HepG2 (cell line): ENCODE data around the gene ZSCAN21. TPM values are rescaled to one million over a fixed set of nuclear protein-coding genes. Genes with fewer than 3 reads are reported as not detected.

ENCODE experiments used
- HOXA3 ChIP-seq: sonication (generic); formaldehyde crosslinking; IDR thresholded peaks from 2 replicates; pipeline ENCODE4 v1.5.0; 2020; ENCODE audit warnings: missing genetic modification reagents
- SIN3A ChIP-seq: IDR thresholded peaks from 2 replicates; pipeline ENCODE4 v1.6.1; 2011; ENCODE audit warnings: low read depth, mild to moderate bottlenecking, control low read depth, low read length, borderline replicate concordance
- SRF ChIP-seq: IDR thresholded peaks from 2 replicates; pipeline ENCODE4 v1.6.1; 2011; ENCODE audit warnings: mild to moderate bottlenecking, low read depth, low read length, moderate library complexity
- ZBTB40 ChIP-seq, 2 experiments: fragments of 450-650 bp in 1 of 2; sonication (generic) in 1 of 2; formaldehyde crosslinking in 1 of 2; IDR thresholded peaks; 2 replicates each; pipeline versions ENCODE4 v1.6.1 to v1.8.0; 2016 to 2022; ENCODE audit warnings: antibody characterized with exemption in 1 of 2, mild to moderate bottlenecking in 1 of 2, missing genetic modification reagents in 1 of 2
- ZBTB42 ChIP-seq: sonication (generic); formaldehyde crosslinking; IDR thresholded peaks from 2 replicates; pipeline ENCODE4 v1.5.0; 2020; ENCODE audit warnings: mild to moderate bottlenecking, missing genetic modification reagents
- ZNF264 ChIP-seq: sonication (generic); formaldehyde crosslinking; IDR thresholded peaks from 2 replicates; pipeline ENCODE4 v1.4.0; 2020; ENCODE audit warnings: missing genetic modification reagents
- ZNF644 ChIP-seq: IDR thresholded peaks from 2 replicates; pipeline ENCODE4 v1.6.1; 2016; ENCODE audit warnings: low read depth
- ZNF672 ChIP-seq: sonication (generic); formaldehyde crosslinking; IDR thresholded peaks from 2 replicates; pipeline ENCODE4 v1.8.1; 2022; ENCODE audit warnings: missing genetic modification reagents
- ZNF879 ChIP-seq: sonication (generic); formaldehyde crosslinking; IDR thresholded peaks from 2 replicates; pipeline ENCODE4 v1.8.1; 2023; ENCODE audit warnings: missing genetic modification reagents
- ZUFSP ChIP-seq: sonication (generic); formaldehyde crosslinking; IDR thresholded peaks from 2 replicates; pipeline ENCODE4 v1.9.0; 2021; ENCODE audit warnings: missing genetic modification reagents, mild to moderate bottlenecking, borderline replicate concordance
- polyA plus RNA-seq, 8 experiments: library from polyadenylated mRNA; depleted of rRNA in 3 of 8; stranded (reverse) in 7 of 8; unstranded in 1 of 8; fragments of >200 nt; fragmentation: Illumina TruSeq in 4 of 8; extraction: Trizol in 4 of 8; gene quantifications; 2 replicates each; pipeline versions ENCODE4 v1.2.1 to v1.2.3, GENCODE V29; 2011 to 2016; ENCODE audit warnings: low read depth in 4 of 8, missing spikeins in 1 of 8, mixed read lengths in 1 of 8; ENCODE audit not compliant: insufficient read depth in 1 of 8
- total RNA-seq, 5 experiments: library from RNA; depleted of rRNA; stranded (reverse); fragments of >200 nt; fragmentation: Illumina TruSeq; extraction: Trizol; gene quantifications; 2 replicates each; pipeline ENCODE4 v1.2.3, GENCODE V29; 2016; ENCODE audit warnings: low read depth in 1 of 5
- TF ChIP-seq, protein P1 (sequence below): sonication (generic); formaldehyde crosslinking; IDR thresholded peaks from 2 replicates; pipeline ENCODE4 v1.4.0; 2020; ENCODE audit warnings: mild to moderate bottlenecking, missing genetic modification reagents
- TF ChIP-seq, protein P2 (sequence below): sonication (generic); formaldehyde crosslinking; IDR thresholded peaks from 2 replicates; pipeline ENCODE4 v1.4.0; 2020; ENCODE audit warnings: missing genetic modification reagents, borderline replicate concordance

Gene ZSCAN21
- total and polyA plus RNA-seq, 2 of the 13 experiments (the other 11 are each of a cell fraction or from before 2014, with no cell fraction given): 7.0 to 10.0 TPM

GRCh38 chr7:100079024-100079560 is 29.5 kb downstream of the ZSCAN21 start (continued):
- no peak for TF ChIP-seq HOXA3 (CRISPR knock-in tag)
- TF ChIP-seq SRF: no peak
- no peak for TF ChIP-seq ZUFSP (CRISPR knock-in tag)
- TF ChIP-seq, protein P1, sequence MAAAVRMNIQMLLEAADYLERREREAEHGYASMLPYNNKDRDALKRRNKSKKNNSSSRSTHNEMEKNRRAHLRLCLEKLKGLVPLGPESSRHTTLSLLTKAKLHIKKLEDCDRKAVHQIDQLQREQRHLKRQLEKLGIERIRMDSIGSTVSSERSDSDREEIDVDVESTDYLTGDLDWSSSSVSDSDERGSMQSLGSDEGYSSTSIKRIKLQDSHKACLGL (CRISPR knock-in tag): no peak
- TF ChIP-seq, protein P2, sequence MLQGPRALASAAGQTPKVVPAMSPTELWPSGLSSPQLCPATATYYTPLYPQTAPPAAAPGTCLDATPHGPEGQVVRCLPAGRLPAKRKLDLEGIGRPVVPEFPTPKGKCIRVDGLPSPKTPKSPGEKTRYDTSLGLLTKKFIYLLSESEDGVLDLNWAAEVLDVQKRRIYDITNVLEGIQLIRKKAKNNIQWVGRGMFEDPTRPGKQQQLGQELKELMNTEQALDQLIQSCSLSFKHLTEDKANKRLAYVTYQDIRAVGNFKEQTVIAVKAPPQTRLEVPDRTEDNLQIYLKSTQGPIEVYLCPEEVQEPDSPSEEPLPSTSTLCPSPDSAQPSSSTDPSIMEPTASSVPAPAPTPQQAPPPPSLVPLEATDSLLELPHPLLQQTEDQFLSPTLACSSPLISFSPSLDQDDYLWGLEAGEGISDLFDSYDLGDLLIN (CRISPR knock-in tag): no peak
- TF ChIP-seq ZNF264: no peak
- TF ChIP-seq ZNF644 (CRISPR knock-in tag): no peak
- TF ChIP-seq SIN3A: no peak
- no peak for TF ChIP-seq ZNF879 (CRISPR knock-in tag)
- TF ChIP-seq ZBTB40 (IDR thresholded peaks at IDR 0.05): no peak
- TF ChIP-seq ZBTB40 (CRISPR knock-in tag; IDR thresholded peaks at IDR 0.05): no peak
- no peak for TF ChIP-seq ZBTB42
- TF ChIP-seq ZNF672 (CRISPR knock-in tag): no peak
